ENCODE measurements around the gene RAB4B.
A peak's percentile ranks its signal among the peaks of the same experiment; 100 is the strongest.

Gene RAB4B

DNA sequence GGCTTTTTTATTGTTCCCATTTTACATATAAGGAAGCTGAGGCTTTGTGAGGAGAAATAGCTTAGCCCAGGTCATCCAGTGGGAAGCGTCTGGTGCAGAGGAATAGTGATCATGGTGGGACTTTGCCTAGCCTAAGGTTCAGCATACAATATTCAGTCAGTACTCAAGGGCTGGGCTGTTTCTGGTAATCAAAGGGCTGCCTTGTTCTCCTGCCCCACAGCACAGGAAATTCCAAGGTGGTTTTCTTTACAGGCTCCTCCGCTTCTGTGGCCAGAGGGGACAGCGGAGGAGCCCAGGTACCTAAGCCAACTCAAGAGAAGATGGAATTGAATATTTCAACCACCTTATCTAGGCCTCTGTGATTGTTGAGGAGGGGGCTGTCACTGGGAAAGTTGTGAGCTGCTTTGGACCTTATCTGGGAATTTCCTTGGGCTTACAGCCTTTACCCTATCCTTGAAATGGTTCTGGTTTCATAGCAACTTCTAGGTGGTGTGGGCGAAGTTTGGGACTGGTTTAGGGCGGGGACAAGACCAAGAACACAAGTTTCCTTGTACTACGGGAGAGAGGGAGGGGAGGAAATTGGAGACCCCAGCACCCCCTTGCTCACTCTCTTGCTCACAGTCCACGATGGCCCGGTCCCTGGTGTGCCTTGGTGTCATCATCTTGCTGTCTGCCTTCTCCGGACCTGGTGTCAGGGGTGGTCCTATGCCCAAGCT lies 3.0 kb upstream of the RAB4B start, which contains the start of gene MIA:
Gene MIA (plus strand): TSS at position 606 of the 716 bp plus-strand sequence. CDS start 22 bp downstream, at position 628.
- DNase-seq = no peak
- Histone ChIP-seq H3K27ac (peak within 1 kb of the TSS in 1 of 2 donors; percentile 88), H3K4me1 (peaks cover 0 to 22% (median 14%) of the 10 kb centered on the region in 4 donors), H3K27me3 (no peaks in the 10 kb centered on the region), H3K9me3 (no peaks in the 10 kb centered on the region), H3K36me3 (no peaks in the 10 kb centered on the region), H3K4me3 (no peak within 1 kb of the TSS)
- intact Hi-C loops (cut with DNase I; ENCODE audit: low total_unique reads) = no loop called here
- TF ChIP-seq, protein P1, sequence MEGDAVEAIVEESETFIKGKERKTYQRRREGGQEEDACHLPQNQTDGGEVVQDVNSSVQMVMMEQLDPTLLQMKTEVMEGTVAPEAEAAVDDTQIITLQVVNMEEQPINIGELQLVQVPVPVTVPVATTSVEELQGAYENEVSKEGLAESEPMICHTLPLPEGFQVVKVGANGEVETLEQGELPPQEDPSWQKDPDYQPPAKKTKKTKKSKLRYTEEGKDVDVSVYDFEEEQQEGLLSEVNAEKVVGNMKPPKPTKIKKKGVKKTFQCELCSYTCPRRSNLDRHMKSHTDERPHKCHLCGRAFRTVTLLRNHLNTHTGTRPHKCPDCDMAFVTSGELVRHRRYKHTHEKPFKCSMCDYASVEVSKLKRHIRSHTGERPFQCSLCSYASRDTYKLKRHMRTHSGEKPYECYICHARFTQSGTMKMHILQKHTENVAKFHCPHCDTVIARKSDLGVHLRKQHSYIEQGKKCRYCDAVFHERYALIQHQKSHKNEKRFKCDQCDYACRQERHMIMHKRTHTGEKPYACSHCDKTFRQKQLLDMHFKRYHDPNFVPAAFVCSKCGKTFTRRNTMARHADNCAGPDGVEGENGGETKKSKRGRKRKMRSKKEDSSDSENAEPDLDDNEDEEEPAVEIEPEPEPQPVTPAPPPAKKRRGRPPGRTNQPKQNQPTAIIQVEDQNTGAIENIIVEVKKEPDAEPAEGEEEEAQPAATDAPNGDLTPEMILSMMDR (IDR thresholded peaks at IDR 0.05) = no peak

DNA sequence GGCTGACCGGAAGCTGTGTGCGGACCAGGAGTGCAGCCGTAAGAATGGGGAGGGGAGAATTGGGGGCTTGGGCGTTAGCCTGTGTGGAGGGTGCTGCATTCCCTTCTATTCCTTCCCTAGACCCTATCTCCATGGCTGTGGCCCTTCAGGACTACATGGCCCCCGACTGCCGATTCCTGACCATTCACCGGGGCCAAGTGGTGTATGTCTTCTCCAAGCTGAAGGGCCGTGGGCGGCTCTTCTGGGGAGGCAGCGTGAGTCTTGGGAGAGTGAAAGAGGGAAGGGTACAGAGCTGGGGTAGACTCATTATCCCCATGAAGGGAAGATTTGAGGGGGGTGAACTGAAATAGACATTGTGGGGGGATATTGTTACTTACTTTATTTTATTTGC lies 2.4 kb upstream of the RAB4B start:
- peaks cover 0 to 22% (median 14%) of the 10 kb centered on the region in 4 donors for H3K4me1 ChIP-seq
- no peaks in the 10 kb centered on the region for H3K27me3 ChIP-seq
- no peak overlapping the region for H3K4me3 ChIP-seq
- intact Hi-C loops (cut with DNase I; ENCODE audit: low total_unique reads) = no loop called here
- H3K27ac ChIP-seq = no peak overlapping the region
- H3K36me3 ChIP-seq = no peaks in the 10 kb centered on the region
- TF ChIP-seq, protein P1 (IDR thresholded peaks at IDR 0.05) = no peak
- no peaks in the 10 kb centered on the region for H3K9me3 ChIP-seq
- DNase-seq = no peak

DNA sequence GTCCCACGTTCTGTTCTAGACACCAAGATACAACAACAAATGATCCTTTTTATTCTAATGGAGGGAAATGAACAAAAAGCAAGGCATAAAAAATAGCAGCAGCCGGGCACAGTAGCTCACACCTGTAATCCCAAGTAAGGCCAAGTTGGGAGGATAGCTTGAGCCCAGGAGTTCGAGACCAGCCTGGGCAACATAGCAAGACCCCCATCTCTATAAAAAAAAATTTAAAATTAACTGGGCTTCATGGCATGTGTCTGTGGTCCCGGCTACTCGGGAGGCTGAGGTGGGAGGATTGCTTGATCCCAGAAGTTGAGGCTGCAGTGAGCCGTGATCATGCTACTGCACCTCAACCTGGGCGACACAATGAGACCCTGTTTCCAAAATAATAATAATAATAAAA lies 1.7 kb upstream of the RAB4B start:
- Histone ChIP-seq H3K4me1 (peaks cover 0 to 22% (median 14%) of the 10 kb centered on the region in 4 donors), H3K9me3 (no peaks in the 10 kb centered on the region), H3K27me3 (no peaks in the 10 kb centered on the region), H3K36me3 (no peaks in the 10 kb centered on the region), H3K27ac (peak overlapping the region in 1 of 2 donors; percentile 88), H3K4me3 (no peak overlapping the region)
- intact Hi-C loops (cut with DNase I; ENCODE audit: low total_unique reads) = no loop called here
- TF ChIP-seq, protein P1 (IDR thresholded peaks at IDR 0.05) = no peak
- DNase-seq = no peak

DNA sequence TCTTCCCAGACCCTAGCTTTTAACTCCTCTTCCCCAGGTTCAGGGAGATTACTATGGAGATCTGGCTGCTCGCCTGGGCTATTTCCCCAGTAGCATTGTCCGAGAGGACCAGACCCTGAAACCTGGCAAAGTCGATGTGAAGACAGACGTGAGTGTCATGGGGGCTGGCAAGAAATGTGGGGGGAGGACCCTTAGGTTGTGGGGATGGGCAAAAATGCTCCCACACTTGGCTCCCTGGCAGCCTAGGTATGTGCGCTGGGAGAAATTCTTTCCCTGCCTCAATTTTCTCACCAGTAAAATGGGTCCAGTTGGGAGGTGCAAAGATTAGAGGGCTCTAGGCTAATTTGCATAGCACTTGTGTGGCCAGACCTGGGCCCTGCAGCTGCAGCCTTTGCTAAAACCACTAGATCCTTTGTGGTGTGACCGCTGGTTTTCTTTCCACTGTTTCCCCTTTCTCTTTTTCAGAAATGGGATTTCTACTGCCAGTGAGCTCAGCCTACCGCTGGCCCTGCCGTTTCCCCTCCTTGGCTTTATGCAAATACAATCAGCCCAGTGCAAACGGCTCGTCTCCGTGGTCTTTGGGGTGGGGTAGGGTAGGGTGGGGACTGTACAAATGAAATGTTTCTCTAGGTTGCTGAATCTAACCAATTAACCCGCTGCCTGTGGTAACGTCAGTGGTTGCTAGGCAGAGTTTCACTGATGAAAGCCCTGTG lies 959 bp upstream of the RAB4B start:
- Histone ChIP-seq H3K4me3 (peak overlapping the region; percentile 58 to 86), H3K36me3 (peaks cover 0 to 2% (median 0%) of the 10 kb centered on the region in 3 donors), H3K9me3 (no peaks in the 10 kb centered on the region), H3K27me3 (no peaks in the 10 kb centered on the region), H3K27ac (peak overlapping the region; percentile 88 to 95), H3K4me1 (peaks cover 0 to 22% (median 14%) of the 10 kb centered on the region in 4 donors)
- peak; percentile 94 to 95 for DNase-seq
- TF ChIP-seq, protein P1 (IDR thresholded peaks at IDR 0.05) = no peak
- intact Hi-C loops (cut with DNase I; ENCODE audit: low total_unique reads) = no loop called here

DNA sequence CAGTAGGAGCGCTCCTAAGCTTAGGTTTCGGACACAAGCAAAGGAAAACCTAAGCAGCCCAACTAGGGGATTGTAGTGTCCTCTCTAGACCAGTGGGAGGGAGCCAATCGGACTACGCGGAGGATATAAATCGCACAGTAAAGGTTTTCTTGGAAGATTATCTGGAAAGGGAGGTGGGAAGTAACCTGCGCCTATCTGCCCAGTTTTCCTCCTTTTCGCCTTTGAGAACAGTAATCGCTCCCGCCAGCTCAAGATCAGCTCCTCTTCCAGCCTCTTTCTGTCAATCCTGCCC lies 456 bp upstream of the RAB4B start:
- no peak for DNase-seq
- peaks cover 0 to 22% (median 14%) of the 10 kb centered on the region in 4 donors for H3K4me1 ChIP-seq
- TF ChIP-seq, protein P1 (IDR thresholded peaks at IDR 0.05) = no peak
- no peaks in the 10 kb centered on the region for H3K9me3 ChIP-seq
- H3K4me3 ChIP-seq = peak overlapping the region; percentile 58 to 86
- peak overlapping the region; percentile 88 to 95 for H3K27ac ChIP-seq
- peaks cover 0 to 6% (median 0%) of the 10 kb centered on the region in 3 donors for H3K36me3 ChIP-seq
- H3K27me3 ChIP-seq = no peaks in the 10 kb centered on the region
- intact Hi-C loops (cut with DNase I; ENCODE audit: low total_unique reads) = no loop called here
